GM12892 (cell line): ENCODE data around the gene LINGO1.

Experiments
- DNase-seq: peaks from one replicate; pipeline ENCODE4 v3.0.0; 2011; ENCODE audit not compliant: insufficient read length
- FAIRE-seq: peaks from 2 replicates; lab custom pipeline; 2011; peaks lifted over from hg19 to GRCh38; lab: Jason Lieb, UNC
- POLR2A ChIP-seq: IDR thresholded peaks from 2 replicates; pipeline ENCODE4 v1.6.1; 2011; ENCODE audit warnings: low read depth, low read length, control low read depth
- POLR2AphosphoS5 ChIP-seq: IDR thresholded peaks from 2 replicates; pipeline ENCODE4 v1.6.1; 2011; ENCODE audit warnings: low read depth, low read length, control low read depth
- TAF1 ChIP-seq: IDR thresholded peaks from 2 replicates; pipeline ENCODE4 v1.6.1; 2011; ENCODE audit warnings: low read depth, mild to moderate bottlenecking, control low read depth, low read length, borderline replicate concordance

The LINGO1 gene

DNA sequence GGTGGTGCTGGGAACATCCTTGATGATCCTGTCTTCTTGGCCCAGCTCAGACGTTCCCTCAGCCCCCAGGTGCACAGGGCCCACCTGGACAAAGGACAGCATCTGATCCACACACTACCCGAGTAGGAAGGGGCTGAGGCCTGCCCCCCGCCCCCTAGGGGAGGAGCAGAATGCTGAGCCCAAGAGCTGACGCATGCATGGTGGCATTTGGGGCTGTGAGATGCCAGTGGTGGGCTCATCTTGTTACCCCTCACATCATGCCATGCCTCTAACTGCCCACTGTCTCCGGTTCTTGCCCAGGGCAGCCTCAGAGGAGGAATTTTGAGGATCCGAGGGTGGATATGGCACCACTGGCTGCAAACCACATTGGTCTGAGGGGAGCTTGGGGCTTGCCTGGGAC is 61.5 kb downstream of the LINGO1 start:
- TF ChIP-seq TAF1: no peak
- FAIRE-seq (no peak), DNase-seq (no peak)

DNA sequence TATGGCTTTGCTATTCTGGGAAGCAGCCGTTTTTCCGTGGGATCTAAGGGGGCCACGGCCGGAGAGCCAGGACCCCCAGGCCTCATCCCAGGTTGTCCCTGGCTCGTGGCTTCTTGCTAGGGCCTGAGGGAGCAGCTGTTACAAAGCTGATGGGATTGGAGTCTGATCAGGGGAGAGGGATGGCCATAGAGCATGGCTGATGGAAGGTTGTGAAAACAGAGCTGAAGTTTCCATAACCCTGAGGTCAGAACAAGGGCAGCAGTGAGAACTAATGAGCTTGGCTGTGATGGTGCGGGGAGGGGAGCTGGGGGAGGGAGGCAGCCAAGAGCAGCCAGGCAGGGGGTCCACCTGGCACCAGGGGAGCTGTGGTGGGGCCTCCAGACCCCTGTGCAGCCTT is 63.0 kb downstream of the LINGO1 start:
- no peak for TF ChIP-seq TAF1
- TF ChIP-seq POLR2AphosphoS5: no peak
- no peak for TF ChIP-seq POLR2A
- DNase-seq: no peak
- FAIRE-seq: no peak

DNA sequence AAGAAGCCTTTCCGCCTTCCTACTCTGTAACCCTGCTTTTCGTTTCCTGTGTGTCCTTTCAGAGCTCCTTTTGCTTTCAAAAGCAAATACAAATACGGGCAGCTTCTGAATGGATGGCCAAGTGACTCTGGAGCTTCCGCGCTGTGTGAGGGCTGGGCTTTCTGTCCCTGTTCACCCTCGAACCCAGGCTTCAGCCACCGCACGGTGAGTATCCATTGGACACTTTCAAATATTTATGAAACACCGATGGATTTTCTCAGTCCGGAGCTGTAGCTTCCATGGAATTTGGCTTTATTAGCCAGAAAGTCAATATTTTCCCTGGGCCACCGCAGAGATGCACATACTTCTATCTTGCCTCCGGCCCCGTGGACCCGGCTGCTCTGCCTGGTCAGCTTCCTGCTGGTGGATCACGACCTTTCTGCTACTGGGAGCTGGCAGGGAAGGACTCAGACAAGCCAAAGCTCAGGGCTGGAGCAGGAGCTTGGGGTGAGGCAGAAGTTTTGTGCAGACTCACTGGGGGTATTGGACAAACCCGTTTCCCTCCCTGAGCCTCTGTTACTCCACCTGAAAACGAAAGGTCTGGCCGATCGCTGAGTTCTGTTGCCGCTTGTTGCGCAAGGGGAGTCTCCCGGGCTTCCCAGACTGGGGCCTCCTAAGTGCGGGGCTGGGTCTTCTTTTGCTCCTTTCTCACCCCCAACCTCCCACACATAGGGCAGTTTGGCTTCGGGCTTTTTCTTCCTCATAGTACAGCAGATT is 63.6 kb downstream of the LINGO1 start:
- no peak for FAIRE-seq
- no peak for DNase-seq
- TF ChIP-seq POLR2A: no peak
- TF ChIP-seq POLR2AphosphoS5: no peak
- TF ChIP-seq TAF1: no peak

DNA sequence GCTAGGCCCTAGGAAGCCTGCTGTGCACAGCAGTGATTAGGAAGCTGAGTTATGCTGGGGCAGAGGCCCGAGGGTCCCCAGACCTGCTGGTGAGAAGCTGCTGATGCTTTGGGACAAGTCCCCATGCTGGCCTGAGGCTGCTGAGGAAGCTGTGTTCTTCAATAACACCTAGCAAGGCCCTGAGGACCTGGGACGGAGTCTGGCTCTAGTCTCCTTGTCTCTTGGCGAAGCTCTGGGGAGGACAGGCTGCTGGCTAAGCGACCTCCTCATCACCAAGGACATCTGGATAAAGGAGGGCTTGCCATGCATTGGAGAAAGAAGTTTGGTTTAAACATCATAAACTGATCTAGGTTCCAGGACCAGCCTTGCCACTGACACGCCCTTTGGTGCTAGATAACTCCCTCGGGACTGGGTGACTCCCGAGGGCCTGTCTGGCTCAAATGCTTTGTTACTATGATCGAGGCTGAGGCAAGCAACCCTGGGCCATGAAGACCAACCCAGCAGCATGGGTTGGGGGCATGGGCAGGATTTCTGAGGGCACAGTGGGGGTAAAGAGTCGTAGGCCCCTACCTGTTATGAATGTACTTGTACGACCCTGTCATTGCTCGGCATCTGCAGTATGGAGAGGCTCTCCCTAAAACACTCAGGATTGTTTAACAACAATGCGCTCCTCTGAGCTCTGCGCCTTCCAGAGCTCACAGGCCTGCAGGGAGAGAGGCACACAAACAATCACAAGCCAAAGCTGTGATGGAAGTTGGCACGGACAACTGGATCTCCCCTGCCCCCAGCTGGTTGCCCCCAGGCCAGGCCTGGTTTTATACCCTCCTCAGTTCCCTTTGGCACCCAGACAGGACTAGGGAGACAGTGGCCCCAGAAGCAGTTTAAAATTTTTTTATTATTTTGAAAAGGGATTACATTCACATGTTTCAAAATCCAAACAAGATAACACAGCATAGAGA is 64.4 kb downstream of the LINGO1 start:
- no peak for TF ChIP-seq POLR2A
- no peak for TF ChIP-seq TAF1
- TF ChIP-seq POLR2AphosphoS5: no peak
- DNase-seq (no peak), FAIRE-seq (no peak)

DNA sequence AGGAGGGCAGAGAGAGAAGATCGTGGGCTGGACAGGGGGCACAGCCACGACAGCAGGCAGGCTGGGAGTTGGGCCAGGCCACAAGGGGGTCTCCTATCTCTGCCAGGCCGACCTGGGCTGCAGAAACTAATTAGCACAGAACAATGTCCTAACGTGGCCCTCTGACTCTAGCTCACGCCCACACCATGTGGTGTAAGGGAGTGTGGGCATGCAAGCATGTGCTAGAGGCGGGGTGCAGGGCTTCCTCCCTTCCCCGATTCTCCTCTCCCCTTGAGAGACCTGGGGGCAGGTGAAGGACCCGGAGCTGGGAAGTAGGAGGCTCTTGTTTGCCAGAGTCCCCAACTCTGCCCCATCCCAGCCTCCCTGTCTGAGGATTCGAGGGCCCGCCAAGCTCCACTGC is 65.5 kb downstream of the LINGO1 start:
- DNase-seq (no peak), FAIRE-seq (no peak)
- TF ChIP-seq POLR2AphosphoS5 (no peak), TAF1 (no peak), POLR2A (no peak)

DNA sequence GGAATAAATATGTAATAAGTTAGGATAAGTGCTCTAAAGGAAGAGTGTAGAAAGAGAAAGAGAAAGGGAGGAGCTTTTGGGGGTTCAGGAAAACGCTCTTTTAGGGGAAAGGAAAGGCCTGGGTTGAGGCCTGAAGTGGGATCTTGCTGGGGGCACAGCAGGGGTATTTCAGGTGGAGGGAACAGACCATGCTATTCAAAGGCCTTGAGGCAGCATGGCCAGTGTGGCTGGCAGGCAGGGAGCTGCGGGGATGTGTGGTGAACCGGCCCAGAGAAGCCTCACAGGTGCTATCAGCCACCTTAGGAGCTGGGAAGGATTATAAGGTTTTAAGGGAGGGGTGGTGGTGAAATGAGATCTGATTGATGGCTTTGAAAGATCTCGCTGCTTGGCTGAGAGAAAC is 66.6 kb downstream of the LINGO1 start:
- FAIRE-seq: no peak
- DNase-seq: no peak
- no peak for TF ChIP-seq POLR2A
- TF ChIP-seq POLR2AphosphoS5: no peak
- TF ChIP-seq TAF1: no peak

DNA sequence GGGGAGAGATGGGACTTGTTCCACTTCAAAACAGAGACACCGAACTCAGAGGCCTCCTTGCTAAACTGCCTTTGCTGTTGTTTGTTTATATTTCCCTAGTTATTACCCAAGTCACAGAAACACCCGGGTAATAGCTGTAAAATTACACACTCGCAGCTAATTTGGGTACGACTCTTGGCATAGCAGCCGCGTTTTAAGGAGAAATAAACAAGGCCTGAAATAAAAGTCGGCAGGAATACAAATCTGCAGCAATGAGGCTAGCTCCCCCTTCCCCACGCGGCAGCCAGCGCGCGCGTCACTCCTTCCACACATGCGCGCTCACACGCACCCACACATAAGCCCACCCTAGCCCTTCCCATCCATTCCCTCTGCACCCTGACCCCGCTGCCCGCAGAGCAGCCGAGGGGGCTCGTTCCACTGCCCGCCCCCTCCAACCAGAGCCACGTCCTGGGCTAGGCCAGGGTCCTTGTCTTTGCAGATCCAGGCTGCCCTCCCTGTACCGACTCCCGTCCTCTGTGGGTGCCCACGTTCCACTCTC is 67.3 kb downstream of the LINGO1 start:
- TF ChIP-seq TAF1: no peak
- TF ChIP-seq POLR2AphosphoS5: no peak
- no peak for TF ChIP-seq POLR2A
- no peak for FAIRE-seq
- no peak for DNase-seq

DNA sequence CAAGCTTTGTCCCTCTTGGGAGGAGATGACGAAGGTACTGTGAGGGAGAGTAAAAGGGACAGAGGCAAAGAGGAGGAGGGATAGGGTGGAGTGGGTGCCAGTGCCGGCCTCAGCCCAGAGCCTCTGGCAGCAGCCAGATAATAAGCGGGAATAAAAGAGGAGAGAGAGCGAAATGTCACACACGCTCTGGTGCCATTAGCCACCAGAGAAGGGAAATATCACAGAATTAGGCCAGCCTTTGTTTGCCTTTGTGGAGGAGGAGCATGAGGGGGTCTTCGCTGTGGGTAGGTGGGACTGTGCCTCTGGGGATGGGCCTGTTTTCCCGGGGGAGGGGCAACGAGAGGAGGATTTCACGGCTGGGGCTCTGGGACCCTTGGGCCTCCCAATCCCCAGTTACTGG is 67.8 kb downstream of the LINGO1 start:
- TF ChIP-seq POLR2A (no peak), POLR2AphosphoS5 (no peak), TAF1 (no peak)
- FAIRE-seq: no peak
- DNase-seq: no peak

DNA sequence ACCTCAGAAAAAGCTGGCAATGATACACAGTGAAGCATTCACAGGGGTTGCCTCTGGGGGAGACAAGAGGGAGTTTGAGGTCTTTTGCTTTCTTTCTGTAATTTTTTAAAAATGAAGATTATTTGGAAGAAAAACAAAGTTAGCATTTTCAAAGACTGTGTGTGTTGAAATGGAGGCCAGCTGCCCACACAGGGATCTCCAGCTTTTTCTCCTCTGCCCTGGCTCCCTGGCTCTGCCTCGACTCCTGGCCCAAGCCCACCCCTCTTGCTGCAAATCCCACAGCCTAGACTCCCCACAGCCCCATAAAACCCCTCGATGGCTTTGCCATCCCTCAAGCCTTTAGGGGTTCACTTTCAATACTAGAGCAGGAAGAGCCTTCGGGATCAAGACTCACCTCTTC is 68.4 kb downstream of the LINGO1 start:
- FAIRE-seq (no peak), DNase-seq (no peak)
- TF ChIP-seq TAF1 (no peak), POLR2A (no peak), POLR2AphosphoS5 (no peak)

DNA sequence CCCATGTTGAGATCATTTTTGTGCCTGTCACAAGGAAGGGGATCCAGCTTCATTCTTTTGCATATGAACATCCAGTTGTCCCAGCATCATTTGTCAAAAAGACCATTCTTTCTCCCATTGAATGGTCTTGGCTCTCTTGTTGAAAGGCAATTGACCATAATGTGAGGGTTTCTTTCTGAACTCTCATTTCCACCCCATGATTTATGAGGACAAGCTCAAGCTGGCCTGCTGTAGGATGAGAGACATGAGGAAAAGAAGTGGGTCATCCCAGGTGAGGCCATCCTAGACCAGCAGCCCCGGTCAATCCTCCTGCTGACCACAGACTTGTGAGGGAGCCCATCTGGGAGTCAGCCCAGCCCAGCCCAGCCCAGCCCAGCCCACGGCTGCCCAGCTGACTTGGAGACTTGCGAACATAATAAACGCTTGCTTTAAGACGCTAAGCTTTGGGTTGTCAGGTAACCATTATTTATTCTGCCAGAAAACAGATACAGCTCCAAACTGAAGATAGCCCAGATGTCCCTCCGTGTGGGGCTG is 69.0 kb downstream of the LINGO1 start:
- FAIRE-seq: no peak

More for the DNA sequence above, 69.0 kb downstream of the LINGO1 start:
- no peak for TF ChIP-seq POLR2AphosphoS5
- no peak for TF ChIP-seq TAF1
- TF ChIP-seq POLR2A: no peak
- no peak for DNase-seq
